Progenitor cell of endocrine pancreas (in vitro differentiated cells): ENCODE data around the gene TEKTIP1. TPM values are rescaled to one million over a fixed set of nuclear protein-coding genes. Genes with fewer than 3 reads are reported as not detected.

ENCODE experiments used
- DNase-seq: peaks from one replicate; pipeline ENCODE4 v3.0.0; 2021; ENCODE audit warnings: low spot score; ENCODE audit not compliant: unreplicated experiment
- H3K27ac Mint-ChIP-seq: 2 replicates; pipeline ENCODE4 v1.8.0; 2021; ENCODE audit warnings: mild to moderate bottlenecking, moderate library complexity, mixed read lengths
- H3K27me3 Mint-ChIP-seq: 2 replicates; pipeline ENCODE4 v1.8.0; 2021; ENCODE audit warnings: mixed read lengths
- H3K36me3 Mint-ChIP-seq: 2 replicates; pipeline ENCODE4 v1.8.0; 2022; ENCODE audit warnings: mixed read lengths; ENCODE audit not compliant: insufficient read depth
- H3K4me1 Mint-ChIP-seq: 2 replicates; pipeline ENCODE4 v1.8.0; 2021; ENCODE audit warnings: low read depth, mixed read lengths
- H3K4me3 Mint-ChIP-seq: 2 replicates; pipeline ENCODE4 v1.8.0; 2021; ENCODE audit warnings: low read depth, mild to moderate bottlenecking, moderate library complexity, mixed read lengths
- H3K9me3 Mint-ChIP-seq: 2 replicates; pipeline ENCODE4 v1.8.0; 2021; ENCODE audit warnings: low read depth, mixed read lengths
- long read RNA-seq: library from polyadenylated mRNA; unstranded; transcript quantifications from one replicate; pipeline ENCODE4 v2.0.0, GENCODE V29; 2020
- total RNA-seq: library from RNA; stranded (reverse); gene quantifications from 2 replicates; pipeline ENCODE4 v1.2.1, GENCODE V29; 2021
- TF ChIP-seq, protein P1 (sequence below): fragments of 200-600 bp; sonication (generic); IDR thresholded peaks from one replicate; pipeline ENCODE4 v1.5.0; 2021; ENCODE audit warnings: antibody characterized with exemption, mild to moderate bottlenecking; ENCODE audit not compliant: unreplicated experiment

Gene TEKTIP1
- total RNA-seq, result 3.8 and 4.0 TPM in 2 replicates
- long read RNA-seq, partial matches to known transcripts, result 0 of 1 reads
- long read RNA-seq, other reads (novel, unspliced or antisense), result 1 of 1 reads

DNA sequence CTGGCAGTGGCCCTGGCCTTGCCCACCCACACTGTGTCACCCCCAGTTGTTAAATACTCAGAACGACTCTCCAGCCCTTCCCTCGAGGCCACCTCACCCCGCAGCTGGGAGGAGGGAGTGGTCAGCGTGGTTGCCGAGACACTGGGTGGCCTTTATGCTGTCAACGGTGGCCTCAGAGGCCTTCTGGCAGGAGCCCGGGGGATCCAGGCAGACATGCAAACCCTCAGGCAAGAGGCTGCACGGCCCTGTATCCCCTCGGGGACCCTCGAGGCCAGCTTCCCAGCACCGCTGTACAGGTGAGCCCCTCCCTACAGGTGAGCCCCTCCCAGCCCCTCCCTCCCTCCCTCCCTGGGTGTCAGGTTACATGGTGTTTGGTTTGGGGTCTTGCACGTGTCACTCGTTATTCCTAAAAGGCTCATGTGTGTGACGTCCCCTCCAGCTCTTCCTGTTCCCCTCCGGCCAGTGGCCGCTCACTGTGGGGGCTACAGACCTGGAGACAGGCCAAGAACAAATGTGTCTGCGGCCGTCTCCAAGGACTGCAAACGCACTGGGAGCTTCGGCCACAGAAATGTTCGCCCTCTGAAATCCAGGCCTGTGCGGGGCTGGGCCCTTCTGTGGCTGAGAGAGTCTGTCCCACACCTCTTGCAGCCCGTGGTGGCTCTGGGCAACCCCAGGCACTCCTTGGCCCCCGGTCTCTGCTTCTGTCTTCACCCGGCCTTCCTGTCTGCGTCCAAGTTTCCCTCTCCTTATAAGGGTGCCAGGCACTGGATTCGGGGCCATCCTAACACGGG lies at the start of gene TEKTIP1:
TSS of gene TEKTIP1 (plus strand) at position 210 of the 791 bp plus-strand sequence. CDS start at position 214, 4 bp downstream.
- H3K27ac Mint-ChIP-seq, result peak within 1 kb of the TSS; percentile 76
- no peaks in the 10 kb centered on the region for H3K9me3 Mint-ChIP-seq
- H3K4me3 Mint-ChIP-seq, result no peak within 1 kb of the TSS

DNA sequence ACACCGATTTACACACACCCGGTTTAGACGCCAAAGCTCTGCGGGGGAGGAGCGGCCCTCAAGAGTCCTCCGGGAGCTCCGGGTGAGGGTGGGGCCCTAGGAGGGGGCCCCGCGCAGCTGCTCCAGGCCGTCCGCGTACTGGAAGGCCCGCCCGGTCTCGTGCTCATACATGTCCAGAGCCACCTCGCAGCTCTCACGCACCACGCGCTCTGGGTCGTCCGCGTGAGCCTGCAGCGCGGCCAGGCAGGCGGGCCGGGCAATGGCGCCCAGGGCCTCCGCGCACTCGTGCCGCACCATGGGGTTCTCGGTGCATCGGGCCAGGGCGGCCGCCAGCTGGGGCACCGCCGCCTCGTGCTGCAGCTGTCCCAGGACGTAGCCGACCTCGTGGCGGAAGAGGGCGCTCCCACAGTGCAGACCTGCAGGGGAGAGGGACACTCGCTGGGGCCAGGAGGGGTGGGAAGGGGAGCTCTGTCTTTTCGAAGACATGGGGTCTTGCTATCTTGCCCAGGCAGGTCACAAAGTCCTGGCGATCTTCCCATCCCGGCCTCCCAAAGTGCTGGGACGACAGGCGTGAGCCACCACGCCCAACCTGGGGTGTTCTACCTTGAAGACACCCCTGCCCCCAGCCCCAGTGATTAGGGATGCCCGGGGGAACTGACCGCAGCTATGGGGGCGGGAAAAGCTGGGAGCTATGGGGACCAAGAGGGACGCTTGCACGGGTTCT lies 47.4 kb upstream of the TEKTIP1 start:
- DNase-seq, result no peak
- Mint-ChIP-seq H3K9me3 (no peaks in the 10 kb centered on the region), H3K27ac (no peak overlapping the region), H3K36me3 (peaks cover 13% of the 10 kb centered on the region), H3K4me3 (no peak overlapping the region), H3K27me3 (no peaks in the 10 kb centered on the region), H3K4me1 (no peaks in the 10 kb centered on the region)
- TF ChIP-seq, protein P1, sequence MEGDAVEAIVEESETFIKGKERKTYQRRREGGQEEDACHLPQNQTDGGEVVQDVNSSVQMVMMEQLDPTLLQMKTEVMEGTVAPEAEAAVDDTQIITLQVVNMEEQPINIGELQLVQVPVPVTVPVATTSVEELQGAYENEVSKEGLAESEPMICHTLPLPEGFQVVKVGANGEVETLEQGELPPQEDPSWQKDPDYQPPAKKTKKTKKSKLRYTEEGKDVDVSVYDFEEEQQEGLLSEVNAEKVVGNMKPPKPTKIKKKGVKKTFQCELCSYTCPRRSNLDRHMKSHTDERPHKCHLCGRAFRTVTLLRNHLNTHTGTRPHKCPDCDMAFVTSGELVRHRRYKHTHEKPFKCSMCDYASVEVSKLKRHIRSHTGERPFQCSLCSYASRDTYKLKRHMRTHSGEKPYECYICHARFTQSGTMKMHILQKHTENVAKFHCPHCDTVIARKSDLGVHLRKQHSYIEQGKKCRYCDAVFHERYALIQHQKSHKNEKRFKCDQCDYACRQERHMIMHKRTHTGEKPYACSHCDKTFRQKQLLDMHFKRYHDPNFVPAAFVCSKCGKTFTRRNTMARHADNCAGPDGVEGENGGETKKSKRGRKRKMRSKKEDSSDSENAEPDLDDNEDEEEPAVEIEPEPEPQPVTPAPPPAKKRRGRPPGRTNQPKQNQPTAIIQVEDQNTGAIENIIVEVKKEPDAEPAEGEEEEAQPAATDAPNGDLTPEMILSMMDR, result no peak

More for the DNA sequence above, at the start of gene TEKTIP1:
- no peak for DNase-seq
- TF ChIP-seq, protein P1, result no peak
- Mint-ChIP-seq H3K27me3 (no peaks in the 10 kb centered on the region), H3K4me1 (peaks cover 4% of the 10 kb centered on the region), H3K36me3 (peaks cover 10% of the 10 kb centered on the region)

DNA sequence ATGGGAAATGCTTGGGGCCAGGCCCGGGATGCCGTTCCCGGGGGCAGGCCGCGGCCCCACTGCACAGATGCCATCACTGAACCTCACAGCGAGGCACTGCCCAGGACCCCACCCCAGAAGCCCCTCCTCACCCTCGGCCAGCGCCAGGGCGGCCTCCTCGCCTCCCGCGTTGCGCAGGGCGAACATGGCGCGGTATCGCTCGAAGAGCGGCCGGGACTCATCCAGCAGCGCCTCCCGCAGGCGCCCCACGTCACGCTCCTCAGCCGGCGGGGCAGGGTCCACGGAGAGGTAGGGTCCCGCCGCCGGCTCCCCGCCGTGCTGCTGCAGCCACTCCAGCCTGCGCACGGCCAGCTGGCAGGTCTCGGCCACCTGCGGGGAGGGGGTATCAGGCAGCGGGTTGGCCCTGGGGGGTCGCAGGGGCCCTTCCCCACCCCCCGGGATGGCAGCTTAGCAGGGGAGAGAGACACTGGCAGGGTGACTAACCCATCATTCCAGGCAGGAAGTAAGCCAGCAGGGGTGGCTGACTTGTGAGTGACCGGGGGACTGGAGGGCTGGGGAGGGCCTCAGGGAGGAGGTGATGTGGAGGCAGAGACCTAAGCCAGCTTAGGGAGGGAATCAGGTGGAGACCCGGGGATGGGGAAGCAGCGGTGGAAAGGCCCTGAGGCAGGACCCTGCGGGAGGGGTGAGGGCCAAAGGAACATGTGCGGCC lies 46.7 kb upstream of the TEKTIP1 start:
- Mint-ChIP-seq H3K4me3 (no peak overlapping the region), H3K9me3 (no peaks in the 10 kb centered on the region), H3K27ac (no peak overlapping the region), H3K4me1 (no peaks in the 10 kb centered on the region), H3K27me3 (no peaks in the 10 kb centered on the region), H3K36me3 (peaks cover 11% of the 10 kb centered on the region)
- TF ChIP-seq, protein P1, result no peak
- DNase-seq, result no peak

DNA sequence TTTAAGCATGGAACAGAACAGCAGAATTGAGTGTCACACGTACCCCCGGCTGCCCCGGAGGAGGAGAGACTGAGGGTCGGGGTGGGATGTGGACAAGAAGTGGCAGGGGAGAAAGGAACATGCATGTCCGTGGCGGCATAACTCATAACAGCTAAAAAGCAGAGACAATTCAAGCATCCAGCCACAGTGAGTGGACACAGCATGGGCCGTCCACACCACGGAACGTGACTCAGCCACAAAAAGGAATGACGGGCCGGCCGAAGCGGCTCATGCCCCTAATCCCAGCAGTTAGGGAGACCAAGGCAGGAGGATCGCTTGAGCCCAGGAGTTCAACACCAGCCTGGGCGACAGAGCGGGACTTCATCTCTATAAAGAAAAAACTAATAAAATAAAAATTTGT lies 46.1 kb upstream of the TEKTIP1 start:
- no peak for DNase-seq
- Mint-ChIP-seq H3K27me3 (no peaks in the 10 kb centered on the region), H3K36me3 (peaks cover 11% of the 10 kb centered on the region), H3K27ac (no peak overlapping the region), H3K9me3 (no peaks in the 10 kb centered on the region), H3K4me3 (no peak overlapping the region), H3K4me1 (no peaks in the 10 kb centered on the region)
- TF ChIP-seq, protein P1, result no peak

DNA sequence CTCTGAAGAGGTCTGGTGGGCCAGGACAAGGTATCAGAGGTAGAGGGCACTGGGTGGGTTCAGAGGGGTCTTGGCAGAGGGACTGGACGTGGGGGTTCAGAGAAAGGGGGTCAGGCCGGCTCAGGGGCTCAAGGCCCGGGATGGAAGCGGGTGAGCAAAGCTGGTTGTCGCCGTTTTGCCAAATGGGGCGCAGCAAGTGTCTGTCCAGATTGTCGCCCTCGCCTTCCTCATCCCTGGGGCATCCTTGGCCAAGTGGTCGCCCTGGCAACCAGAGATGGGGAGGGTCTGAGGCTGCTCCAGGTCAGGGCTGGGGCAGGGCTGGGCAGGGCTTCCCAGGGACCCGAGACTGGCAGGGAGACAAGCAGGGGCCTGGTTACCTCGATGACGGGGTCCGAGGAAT lies 45.3 kb upstream of the TEKTIP1 start:
- H3K27ac Mint-ChIP-seq, result no peak overlapping the region
- no peaks in the 10 kb centered on the region for H3K9me3 Mint-ChIP-seq
- TF ChIP-seq, protein P1, result no peak
- H3K4me3 Mint-ChIP-seq, result no peak overlapping the region
- no peaks in the 10 kb centered on the region for H3K27me3 Mint-ChIP-seq
- DNase-seq, result no peak
- peaks cover 9% of the 10 kb centered on the region for H3K36me3 Mint-ChIP-seq
- H3K4me1 Mint-ChIP-seq, result no peaks in the 10 kb centered on the region
